ENCODE data around the gene LRRC53.

GRCh38 chr1:74436078-74436477, 76.3 kb downstream of the LRRC53 start:
- TF ChIP-seq CTCF (IDR thresholded peaks at IDR 0.05) (no peak), POLR2A (IDR thresholded peaks at IDR 0.05) (no peak)

All from tibial nerve (tissue), 3 donors.